Kidney (tissue), 14 donors: ENCODE results near the gene NET1. TPM values are rescaled to one million over a fixed set of nuclear protein-coding genes. Genes with fewer than 3 reads are reported as not detected.

Experiments
- DNase-seq, 5 donors: peaks; one replicate each; pipeline ENCODE4 v3.0.0-alpha.2; 2013 to 2020
- FAIRE-seq: peaks from 2 replicates; lab custom pipeline; 2012; peaks lifted over from hg19 to GRCh38; lab: Jason Lieb, UNC
- H3K27ac ChIP-seq, 2 donors: one replicate each; pipeline ENCODE4 v1.7.0; 2013; ENCODE audit warnings: low read depth in 2 of 2, low read length in 2 of 2, inconsistent platforms in 1 of 2
- H3K27me3 ChIP-seq: one replicate; pipeline ENCODE4 v1.7.1; 2013; ENCODE audit warnings: low read length, inconsistent platforms; ENCODE audit not compliant: control insufficient read depth, insufficient read depth
- H3K36me3 ChIP-seq, 3 donors: one replicate each; pipeline versions ENCODE4 v1.7.0 to v1.7.1; 2013; ENCODE audit warnings: low read length in 3 of 3, control low read depth in 1 of 3, inconsistent platforms in 1 of 3; ENCODE audit not compliant: insufficient read depth in 3 of 3, control insufficient read depth in 2 of 3
- H3K4me1 ChIP-seq, 3 donors: one replicate each; pipeline versions ENCODE4 v1.7.0 to v1.7.1; 2013; ENCODE audit warnings: low read length in 3 of 3, inconsistent platforms in 1 of 3, low read depth in 1 of 3; ENCODE audit not compliant: control insufficient read depth in 2 of 3, insufficient read depth in 2 of 3
- H3K4me3 ChIP-seq, 3 donors: one replicate each; pipeline versions ENCODE4 v1.7.0 to v1.8.1; 2013; ENCODE audit warnings: low read length in 3 of 3, control low read depth in 1 of 3, inconsistent platforms in 1 of 3
- H3K9ac ChIP-seq, 3 donors: one replicate each; pipeline versions ENCODE4 v1.7.0 to v1.7.1; 2013; ENCODE audit warnings: low read length in 3 of 3, control low read depth in 1 of 3, inconsistent platforms in 1 of 3
- H3K9me3 ChIP-seq, 3 donors: one replicate each; pipeline versions ENCODE4 v1.7.0 to v1.7.1; 2013; ENCODE audit warnings: low read length in 3 of 3, control low read depth in 1 of 3, inconsistent platforms in 1 of 3; ENCODE audit not compliant: control insufficient read depth in 2 of 3, insufficient read depth in 1 of 3
- intact Hi-C: fragments of 100-400 bp; cut with DNase I; formaldehyde crosslinking; loops from one replicate; pipeline ENCODE4 v1.11.1; 2022
- polyA plus RNA-seq: library from polyadenylated mRNA; stranded (reverse); fragments of 350-450 nt; fragmentation: Illumina TruSeq; extraction: RNeasy Lipid Tissue Mini Kit (QIAGEN cat#74804); gene quantifications from one replicate; pipeline ENCODE4 v1.2.3, GENCODE V29; 2014; ENCODE audit warnings: low read depth, low replicate concordance; ENCODE audit not compliant: insufficient read depth
- total RNA-seq: library from RNA; stranded (reverse); fragmentation: NEBNext Ultra II Directional; extraction: Animal tissue kit (Norgen Biotek cat#: 25700); gene quantifications from one replicate; pipeline ENCODE4 v1.2.1, GENCODE V29; 2021
- TF ChIP-seq, protein P1 (sequence below): IDR thresholded peaks from 3 replicates; pipeline ENCODE4 v1.5.1; 2012; ENCODE audit warnings: mild to moderate bottlenecking, moderate library complexity, borderline replicate concordance; ENCODE audit not compliant: insufficient read depth; ENCODE audit errors: extremely low read depth
- donor health status: control.
- donor health status: control.
- donor health status: control.
- donor health status: control.
- donor health status: control.
- donor health status: DM: yes; HTN: yes; CAD: no.
- donor health status: Normal renal cell carcinoma (clear cell type).

Gene NET1
- total and polyA plus RNA-seq, 2 donors from 2014 or later = 35.9 to 86.5 TPM

DNA sequence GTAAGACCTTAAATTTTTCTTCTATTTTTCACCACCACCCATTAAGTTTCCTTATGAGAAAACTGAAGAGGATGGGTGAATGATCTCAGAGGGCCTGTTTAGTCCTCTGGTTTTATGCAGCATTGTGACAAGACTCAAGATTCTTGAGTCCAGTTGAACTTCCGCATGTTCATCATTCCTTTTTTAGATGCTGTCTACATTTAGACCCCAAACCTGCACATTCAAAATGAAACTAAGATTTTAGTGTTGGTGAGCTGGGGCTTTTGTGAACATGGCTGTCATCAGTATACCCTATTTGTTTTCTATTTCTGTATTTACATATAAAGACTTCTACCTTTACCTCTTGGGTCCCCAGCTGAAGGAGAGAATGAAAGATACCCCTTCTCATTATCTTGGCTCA lies 31.1 kb downstream of the NET1 start:
- intact Hi-C loops = loop anchor here (5.0 to 10.0 kb wide), 2 partner anchors 179 to 431 kb away; no protein-coding TSS in a partner anchor
- no peak for FAIRE-seq

DNA sequence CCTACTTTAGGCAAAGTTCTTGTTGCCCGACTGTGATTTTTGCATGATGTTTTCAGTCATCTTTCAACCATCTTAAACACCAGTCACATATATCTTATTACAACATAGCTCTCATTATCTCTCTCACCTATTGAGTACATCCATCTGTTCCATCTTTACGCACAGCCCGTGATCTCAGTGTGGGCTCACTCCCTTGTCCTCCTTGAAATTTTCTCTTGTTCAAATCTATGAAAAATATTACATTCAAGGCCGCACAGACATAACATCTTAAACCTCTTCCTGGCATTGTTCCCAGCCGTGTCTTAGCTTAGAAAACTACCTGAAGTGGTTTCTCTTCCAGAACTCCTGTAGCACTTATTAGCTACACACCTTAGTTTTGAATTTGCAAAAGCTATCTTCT lies 32.6 kb downstream of the NET1 start:
- H3K9ac ChIP-seq = no peak overlapping the region
- H3K27me3 ChIP-seq = no peaks in the 10 kb centered on the region
- TF ChIP-seq, protein P1, sequence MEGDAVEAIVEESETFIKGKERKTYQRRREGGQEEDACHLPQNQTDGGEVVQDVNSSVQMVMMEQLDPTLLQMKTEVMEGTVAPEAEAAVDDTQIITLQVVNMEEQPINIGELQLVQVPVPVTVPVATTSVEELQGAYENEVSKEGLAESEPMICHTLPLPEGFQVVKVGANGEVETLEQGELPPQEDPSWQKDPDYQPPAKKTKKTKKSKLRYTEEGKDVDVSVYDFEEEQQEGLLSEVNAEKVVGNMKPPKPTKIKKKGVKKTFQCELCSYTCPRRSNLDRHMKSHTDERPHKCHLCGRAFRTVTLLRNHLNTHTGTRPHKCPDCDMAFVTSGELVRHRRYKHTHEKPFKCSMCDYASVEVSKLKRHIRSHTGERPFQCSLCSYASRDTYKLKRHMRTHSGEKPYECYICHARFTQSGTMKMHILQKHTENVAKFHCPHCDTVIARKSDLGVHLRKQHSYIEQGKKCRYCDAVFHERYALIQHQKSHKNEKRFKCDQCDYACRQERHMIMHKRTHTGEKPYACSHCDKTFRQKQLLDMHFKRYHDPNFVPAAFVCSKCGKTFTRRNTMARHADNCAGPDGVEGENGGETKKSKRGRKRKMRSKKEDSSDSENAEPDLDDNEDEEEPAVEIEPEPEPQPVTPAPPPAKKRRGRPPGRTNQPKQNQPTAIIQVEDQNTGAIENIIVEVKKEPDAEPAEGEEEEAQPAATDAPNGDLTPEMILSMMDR = no peak
- intact Hi-C loops = loop anchor here (10.0 kb wide), 1 partner anchor 430 kb away; no protein-coding TSS in a partner anchor
- no peak overlapping the region for H3K27ac ChIP-seq
- H3K4me3 ChIP-seq = no peak overlapping the region
- H3K4me1 ChIP-seq = peaks cover 0 to 3% (median 0%) of the 10 kb centered on the region in 3 donors
- DNase-seq (no peak), FAIRE-seq (no peak)
- no peaks in the 10 kb centered on the region for H3K36me3 ChIP-seq
- no peaks in the 10 kb centered on the region for H3K9me3 ChIP-seq

More for the DNA sequence above, 31.1 kb downstream of the NET1 start:
- Histone ChIP-seq H3K4me3 (no peak overlapping the region), H3K27me3 (no peaks in the 10 kb centered on the region), H3K9ac (no peak overlapping the region), H3K4me1 (peaks cover 0 to 3% (median 0%) of the 10 kb centered on the region in 3 donors), H3K27ac (no peak overlapping the region), H3K36me3 (no peaks in the 10 kb centered on the region), H3K9me3 (no peaks in the 10 kb centered on the region)
- TF ChIP-seq, protein P1 = no peak
- DNase-seq = no peak

DNA sequence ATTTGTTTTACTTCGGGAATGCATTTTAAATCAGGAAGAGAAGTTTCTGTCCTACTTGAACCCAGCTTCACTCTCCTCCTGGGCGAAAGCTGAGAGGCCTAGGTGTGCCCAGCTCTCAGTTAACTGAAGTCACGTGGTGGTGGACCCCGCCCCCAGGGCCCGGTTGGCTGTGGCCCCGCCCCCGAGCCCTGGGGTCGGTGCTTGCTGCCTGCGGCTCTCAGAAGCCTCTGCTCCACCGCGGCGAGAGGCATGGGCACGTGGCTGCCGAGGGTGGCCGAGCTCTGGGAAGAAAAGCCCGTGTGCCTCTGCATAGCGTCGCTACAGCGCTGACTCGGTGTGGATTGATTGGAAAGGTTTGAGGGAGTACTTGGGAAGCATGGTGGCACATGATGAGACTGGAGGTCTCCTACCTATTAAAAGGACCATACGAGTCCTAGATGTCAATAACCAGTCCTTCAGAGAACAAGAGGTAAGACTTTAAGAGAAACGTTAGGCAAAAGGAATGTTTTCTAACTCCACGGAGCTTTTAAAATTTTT lies 34.1 kb downstream of the NET1 start:
- no peak for FAIRE-seq
- TF ChIP-seq, protein P1 = no peak
- DNase-seq = peak; percentile 95 to 97 (median 96)
- Histone ChIP-seq H3K36me3 (no peaks in the 10 kb centered on the region), H3K9ac (peak overlapping the region; percentile 89 to 97 (median 89)), H3K4me1 (peaks cover 0 to 5% (median 0%) of the 10 kb centered on the region in 3 donors), H3K4me3 (peak overlapping the region; percentile 89 to 99 (median 93)), H3K9me3 (no peaks in the 10 kb centered on the region), H3K27ac (peak overlapping the region; percentile 88 to 92), H3K27me3 (no peaks in the 10 kb centered on the region)
- intact Hi-C loops = loop anchor here (10.0 kb wide), 1 partner anchor 428 kb away; no protein-coding TSS in a partner anchor
